ENCODE data around the gene HTR4.

DNA sequence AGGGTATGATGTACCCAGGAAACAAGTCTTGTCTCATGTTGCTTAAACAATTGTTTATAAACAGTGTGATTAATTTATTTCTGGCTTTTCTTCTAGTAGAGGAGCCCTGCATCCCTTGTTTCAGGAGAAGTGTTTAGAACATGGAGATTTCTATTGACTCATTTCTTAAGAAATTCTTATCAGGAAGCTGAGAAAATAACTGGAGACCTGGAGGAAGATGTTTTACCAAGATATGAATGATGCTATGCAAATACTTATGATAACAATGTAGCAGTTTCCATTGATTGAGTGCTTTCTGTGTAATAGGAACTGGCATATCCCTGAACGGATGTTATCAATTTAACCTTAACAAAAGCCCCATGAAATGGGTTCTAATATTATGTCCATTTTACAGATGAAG lies 162.0 kb downstream of the HTR4 start:
- TF ChIP-seq MAX (IDR thresholded peaks at IDR 0.05) = no peak
- no peak for TF ChIP-seq POLR2AphosphoS5 (IDR thresholded peaks at IDR 0.05; ENCODE audit: low read depth, low read length)
- TF ChIP-seq JUND (IDR thresholded peaks at IDR 0.05) = no peak
- TF ChIP-seq, protein P1, sequence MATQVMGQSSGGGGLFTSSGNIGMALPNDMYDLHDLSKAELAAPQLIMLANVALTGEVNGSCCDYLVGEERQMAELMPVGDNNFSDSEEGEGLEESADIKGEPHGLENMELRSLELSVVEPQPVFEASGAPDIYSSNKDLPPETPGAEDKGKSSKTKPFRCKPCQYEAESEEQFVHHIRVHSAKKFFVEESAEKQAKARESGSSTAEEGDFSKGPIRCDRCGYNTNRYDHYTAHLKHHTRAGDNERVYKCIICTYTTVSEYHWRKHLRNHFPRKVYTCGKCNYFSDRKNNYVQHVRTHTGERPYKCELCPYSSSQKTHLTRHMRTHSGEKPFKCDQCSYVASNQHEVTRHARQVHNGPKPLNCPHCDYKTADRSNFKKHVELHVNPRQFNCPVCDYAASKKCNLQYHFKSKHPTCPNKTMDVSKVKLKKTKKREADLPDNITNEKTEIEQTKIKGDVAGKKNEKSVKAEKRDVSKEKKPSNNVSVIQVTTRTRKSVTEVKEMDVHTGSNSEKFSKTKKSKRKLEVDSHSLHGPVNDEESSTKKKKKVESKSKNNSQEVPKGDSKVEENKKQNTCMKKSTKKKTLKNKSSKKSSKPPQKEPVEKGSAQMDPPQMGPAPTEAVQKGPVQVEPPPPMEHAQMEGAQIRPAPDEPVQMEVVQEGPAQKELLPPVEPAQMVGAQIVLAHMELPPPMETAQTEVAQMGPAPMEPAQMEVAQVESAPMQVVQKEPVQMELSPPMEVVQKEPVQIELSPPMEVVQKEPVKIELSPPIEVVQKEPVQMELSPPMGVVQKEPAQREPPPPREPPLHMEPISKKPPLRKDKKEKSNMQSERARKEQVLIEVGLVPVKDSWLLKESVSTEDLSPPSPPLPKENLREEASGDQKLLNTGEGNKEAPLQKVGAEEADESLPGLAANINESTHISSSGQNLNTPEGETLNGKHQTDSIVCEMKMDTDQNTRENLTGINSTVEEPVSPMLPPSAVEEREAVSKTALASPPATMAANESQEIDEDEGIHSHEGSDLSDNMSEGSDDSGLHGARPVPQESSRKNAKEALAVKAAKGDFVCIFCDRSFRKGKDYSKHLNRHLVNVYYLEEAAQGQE (IDR thresholded peaks at IDR 0.05; ENCODE audit: low read depth) = no peak
